GM19452 (cell line): ENCODE data around the gene SMARCC1.

Experiments
- ATAC-seq: cut with Tn5 transposase; IDR thresholded peaks from one replicate; pipeline ENCODE4 v1.9.1; 2021; ENCODE audit not compliant: unreplicated experiment

The SMARCC1 gene

DNA sequence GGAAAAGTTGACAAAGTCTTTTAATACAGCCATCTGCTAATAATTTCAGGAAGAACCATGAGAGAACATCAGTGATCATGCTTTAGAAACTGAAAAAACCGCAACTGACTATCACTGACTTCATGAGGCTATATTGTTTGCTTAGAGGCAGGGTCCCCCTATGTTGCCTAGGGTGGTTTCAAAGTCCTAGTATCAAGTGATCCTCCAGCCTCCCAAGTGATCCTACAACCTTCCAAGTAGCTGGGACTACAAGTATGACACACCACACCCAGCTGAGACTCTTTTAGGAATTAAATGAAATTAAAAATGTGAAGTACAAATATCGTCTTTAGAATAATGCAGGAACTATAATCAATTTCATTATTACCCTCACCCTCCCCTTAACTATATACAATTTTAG, 144.8 kb downstream of the SMARCC1 start:
- ATAC-seq, result no peak

DNA sequence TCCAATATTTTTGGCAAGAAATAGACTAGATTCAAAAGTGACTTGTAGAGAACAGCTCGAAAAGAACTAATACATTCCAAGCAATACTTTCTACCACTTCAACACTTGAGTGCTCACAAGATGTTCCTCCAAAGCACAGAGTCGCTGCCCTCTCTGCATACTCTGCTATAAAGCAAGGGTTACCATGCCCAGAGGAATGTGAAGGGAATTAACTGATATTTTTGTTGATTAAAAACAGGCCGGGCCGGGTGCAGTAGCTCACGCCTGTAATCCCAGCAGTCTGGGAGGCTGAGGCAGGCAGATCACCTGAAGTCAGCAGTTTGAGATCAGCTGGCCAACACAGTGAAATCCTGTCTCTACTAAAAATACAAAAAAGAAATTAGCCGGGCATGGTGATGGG, 145.5 kb downstream of the SMARCC1 start:
- no peak for ATAC-seq

DNA sequence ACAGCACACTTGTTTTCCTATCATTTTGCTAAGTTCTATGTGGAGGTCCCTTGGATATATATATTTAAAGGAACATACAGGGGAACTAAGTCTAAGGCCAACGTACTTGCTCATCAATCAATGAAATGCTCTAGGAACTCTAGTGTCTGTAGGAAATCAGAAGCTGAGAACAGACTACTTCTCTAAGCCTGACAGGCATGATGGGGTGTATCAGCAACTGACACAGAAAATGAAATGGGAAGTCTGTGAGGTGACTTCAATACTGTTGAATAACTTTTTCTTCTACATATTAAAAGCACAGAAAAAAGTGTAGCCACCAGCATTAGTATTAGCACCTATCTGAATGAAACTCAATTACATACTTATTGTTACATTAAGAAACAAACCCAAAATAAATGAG, 146.2 kb downstream of the SMARCC1 start:
- no peak for ATAC-seq

DNA sequence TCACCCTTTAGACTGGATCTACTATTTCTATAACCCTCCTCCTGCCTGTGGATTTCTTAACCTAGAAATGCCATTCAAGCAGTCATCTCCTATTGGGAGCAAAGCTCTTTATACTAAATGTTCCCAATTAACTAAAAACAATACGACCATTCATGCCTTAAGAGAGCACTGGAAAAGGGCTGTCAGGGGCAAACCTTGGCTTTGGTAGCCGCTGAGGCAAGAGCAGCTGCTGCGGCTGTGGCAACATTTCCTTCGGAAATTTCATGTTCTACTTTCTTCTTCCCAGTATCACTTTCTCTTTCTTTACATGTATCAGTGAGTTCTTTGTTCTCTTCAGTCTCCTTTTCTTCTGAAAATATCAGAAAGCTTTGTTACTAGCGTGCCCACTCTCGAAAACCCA, 146.7 kb downstream of the SMARCC1 start:
- ATAC-seq, result no peak

DNA sequence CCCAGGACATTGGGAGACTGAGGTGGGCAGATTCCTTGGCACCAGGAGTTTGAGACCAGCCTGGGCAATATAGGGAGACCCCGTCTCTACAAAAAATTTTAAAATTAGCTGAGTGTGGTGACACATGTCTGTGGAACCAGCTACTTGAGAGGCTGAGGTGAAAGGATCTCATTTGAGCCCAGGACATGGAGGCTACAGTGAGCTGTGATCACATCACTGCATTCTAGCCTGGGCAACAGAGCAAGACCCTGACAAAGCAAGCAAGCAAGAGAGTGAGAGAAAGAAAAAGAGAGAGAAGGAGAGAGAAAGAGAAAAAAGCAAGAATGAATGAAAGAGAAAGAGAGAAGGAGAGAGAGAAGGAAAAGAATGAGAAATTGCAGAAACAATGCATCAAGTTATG, 150.9 kb downstream of the SMARCC1 start:
- ATAC-seq, result no peak

DNA sequence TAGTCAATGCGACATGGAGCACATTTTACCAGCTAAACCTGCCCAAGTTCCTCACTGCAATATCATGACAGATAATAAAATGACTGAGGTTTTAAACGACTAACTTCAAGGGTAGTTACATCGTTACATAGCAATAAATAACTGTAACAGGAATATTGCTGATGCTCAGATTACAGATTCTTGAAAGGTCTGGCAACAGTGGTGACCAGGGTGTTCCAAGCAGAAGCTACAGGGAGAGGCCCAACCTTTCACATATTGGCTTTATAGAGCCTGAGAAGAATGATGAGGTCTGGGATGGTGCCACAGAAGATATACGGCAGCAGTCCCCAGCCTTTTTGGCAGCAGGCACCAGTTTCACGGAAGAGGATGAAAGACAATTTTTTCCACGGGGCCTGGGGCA, 151.9 kb downstream of the SMARCC1 start:
- ATAC-seq, result no peak

DNA sequence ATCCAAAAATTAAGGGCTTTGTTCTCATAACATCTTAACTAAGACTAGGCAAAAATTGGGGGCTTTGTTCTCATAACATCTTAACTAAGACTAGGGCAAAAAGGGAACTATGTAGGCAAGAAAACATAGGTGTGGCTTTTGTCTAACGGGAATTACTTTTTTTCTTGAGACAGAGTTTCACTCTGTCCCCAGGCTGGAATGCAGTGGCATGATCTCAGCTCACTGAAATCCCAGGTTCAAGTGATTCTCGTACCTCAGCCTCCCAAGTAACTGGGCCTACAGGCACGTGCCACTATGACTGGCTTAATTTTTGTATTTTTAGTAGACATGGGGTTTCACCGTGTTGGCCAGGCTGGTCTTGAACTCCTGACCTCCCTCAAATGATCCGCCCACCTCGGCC, 153.3 kb downstream of the SMARCC1 start:
- no peak for ATAC-seq

DNA sequence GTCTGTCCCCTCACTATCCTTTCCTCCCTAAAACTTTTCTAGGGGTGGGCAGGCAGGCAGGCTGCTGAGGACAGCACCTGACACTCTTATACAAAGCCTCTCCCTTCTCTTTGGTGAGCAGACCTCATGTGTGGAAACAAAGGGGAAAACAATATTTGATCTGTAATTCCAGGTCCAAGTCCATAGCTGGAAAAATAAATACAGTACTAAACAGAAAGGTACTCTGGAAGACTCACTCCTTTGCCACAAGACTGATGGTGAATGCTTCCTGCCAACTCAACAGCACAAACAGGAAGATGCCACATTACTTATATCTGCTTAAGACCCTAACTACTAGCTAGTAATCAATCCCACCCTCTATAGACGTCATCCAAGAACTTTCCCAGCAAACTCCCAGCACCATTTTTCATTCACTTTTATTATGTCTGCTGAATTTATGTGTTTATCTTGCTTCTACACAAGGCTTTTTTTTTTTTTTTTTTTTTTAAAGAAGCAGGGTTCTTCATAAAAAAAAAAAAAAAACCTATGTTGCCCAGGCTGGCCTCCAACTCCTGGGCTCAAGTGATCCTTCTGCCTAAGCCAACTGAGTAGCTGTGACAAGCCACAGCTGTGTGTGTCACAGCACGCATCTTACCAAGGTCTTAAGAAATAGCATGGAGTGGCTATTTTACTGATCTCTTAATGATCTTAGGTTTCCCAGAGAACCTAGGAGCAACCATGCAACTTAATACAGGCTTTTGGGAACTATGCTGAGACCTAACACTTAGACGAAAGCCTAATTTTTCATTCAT, 158.8 kb downstream of the SMARCC1 start:
- ATAC-seq, result no peak

DNA sequence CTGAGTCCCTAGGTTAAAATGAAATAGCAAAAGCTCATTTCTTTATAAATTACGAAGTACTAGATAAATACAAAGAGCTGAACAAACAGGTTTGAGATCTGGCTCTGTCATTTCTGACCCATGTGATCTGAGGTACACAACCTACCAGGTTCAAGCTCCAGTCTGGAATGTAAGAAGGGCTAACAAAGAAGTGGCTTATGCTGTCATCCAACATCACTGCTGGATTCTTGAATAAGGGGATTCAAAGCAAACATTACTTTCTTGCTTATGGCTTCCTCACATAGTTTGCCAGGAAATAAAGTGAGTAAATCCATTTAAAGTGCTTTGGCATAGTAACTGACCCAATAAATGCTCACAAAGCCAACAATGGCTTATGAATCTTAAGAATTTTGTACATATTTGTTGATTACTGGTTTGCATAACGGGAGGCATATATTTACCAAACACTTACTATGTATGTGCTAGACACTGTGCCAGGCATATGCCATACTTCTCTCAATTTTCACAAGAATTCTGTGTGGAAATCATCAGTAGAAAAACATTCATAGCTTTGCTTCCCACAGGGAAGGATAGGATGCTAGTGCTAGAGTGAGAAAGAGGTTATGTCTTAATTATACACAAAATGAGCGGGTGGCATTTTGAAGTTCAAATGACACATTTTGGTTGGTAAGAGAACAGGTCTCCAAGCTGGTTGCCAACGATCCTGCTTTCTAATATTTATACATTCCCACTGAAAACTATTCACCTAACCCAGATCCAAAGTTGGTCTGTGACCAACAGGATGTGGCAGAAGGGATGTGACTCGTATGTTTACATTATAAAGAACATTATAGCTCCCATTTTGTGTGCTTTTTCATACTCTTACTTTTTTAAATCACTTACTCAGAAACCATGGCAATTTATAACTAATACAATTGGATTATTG, 164.3 kb downstream of the SMARCC1 start:
- no peak for ATAC-seq

DNA sequence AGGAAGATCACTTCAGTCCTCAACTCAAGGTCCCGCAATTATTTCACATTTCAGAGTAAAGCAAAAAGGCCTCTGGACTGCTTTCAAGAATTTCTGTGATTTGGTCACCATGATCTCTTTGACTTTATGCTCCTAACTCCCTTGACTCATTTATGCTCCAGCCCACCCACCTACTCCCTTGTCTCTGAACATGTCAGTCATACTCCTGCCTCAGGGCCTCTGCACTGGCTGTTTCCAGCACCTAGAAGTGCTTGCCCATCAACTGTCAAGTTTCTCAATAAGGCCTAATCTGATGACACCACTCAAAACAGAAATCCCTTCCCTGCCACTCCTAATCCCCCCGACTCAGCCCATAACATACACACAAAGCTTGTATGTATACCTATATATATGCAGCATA, 166.9 kb downstream of the SMARCC1 start:
- no peak for ATAC-seq

DNA sequence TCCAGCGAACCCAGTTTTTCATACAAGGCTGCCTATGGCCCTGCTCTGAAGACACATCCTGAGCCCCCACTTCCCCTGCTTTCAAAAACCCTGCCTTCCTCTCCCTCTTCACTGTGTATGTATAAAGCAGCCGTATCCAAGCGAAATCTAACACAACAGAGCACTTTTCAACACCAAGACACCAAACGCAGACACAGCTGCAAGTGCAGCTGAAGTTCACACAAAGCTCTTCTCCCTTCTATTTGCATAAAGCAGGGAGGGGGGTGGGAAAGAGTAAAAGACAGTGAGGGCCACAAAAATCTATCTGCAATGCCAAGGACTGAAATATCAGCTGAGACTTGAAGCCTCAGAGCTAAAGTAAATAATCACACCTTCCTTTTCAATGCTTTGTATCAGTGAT, 168.0 kb downstream of the SMARCC1 start:
- ATAC-seq, result no peak

DNA sequence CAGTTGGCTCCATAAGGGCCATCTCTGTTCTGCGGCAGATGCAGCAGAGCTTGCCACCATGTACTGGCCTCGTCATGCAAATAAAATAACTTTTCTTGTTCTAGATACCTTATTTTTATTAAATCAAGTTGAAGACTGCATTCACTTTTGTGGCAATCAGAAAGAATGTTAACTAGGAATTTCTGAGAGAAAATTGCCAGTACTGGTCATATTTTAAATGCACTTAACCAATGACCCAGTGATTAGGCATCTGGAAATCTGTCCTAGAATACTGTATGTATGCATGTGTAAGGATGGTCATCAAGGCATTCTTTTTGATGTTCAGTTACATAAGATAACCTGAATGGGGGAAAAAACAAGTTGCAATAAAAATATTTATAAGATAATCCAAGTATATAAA, 168.8 kb downstream of the SMARCC1 start:
- ATAC-seq, result no peak

DNA sequence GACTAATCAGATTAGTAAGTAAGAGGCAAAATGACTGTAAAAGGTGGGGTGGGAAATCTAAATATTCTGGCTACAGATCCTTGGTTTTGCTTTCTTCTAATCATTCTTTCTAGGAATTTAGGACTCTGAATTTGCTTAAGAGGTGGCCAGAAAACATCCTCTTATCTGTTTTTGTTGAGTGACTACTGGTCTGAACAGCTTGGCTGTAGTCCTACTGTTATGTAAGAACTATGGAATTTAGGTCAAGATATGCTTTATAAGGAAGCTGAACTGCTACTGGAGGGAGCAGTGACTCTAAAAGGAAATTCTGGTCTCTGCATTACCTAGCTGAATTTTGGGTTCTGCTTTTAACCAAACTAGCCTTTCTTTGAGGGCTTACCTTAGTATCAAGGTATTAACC, 169.5 kb downstream of the SMARCC1 start:
- ATAC-seq, result no peak

DNA sequence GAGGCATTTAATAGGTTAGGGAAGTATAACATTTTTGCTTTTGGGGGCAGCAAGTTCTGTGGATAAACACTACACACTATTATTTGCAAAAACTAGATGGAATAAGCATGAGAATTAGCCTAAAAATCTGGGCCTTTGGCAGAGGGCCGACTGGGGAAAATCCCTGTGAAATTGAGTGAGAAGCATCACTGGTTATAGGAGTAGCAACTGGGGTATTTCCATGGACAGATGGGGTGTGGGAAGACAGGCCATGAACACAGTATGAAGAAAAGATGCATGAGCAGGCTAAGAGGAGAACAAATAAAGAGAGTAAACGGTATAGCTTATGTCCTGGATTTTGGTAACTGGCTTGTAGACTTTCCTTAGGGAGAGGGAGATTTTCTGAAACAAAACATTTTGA, 170.1 kb downstream of the SMARCC1 start:
- no peak for ATAC-seq

DNA sequence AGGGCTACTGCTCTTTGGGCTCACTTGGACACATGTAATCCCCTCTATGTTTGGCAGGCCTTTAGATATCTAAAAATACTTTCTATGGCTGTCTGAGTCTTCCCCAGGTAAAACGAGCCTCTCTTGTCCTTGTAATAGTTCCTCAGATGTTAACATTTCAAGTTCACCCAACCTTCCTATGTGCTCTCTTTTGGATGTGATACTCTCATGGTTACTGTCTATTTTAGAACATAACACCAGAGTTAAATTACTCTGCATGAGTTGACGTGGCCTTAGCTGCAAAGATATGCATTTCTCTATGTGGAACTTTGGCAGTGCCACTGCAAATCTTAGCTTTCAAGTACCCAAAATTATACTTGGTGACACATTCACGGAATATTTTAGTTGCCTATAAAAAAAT, 171.1 kb downstream of the SMARCC1 start:
- no peak for ATAC-seq

DNA sequence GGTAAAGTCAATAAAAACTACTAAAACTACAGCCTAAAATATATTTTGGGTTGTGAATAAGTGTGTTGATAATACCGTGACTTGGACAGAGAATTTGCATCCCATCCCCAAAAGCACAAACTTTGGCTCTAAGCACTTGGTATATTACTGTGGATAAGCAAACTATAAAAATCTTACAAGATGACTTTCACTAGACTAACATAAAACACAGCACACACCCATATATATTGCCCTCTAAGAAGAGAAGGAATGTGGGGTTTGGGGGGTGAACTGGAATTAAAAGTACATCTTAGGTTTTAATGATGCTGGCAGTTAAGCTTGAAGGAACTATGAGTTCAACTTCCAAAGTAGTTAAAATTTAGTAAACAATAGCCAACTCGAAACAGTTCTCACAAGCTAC, 174.4 kb downstream of the SMARCC1 start:
- ATAC-seq, result no peak

DNA sequence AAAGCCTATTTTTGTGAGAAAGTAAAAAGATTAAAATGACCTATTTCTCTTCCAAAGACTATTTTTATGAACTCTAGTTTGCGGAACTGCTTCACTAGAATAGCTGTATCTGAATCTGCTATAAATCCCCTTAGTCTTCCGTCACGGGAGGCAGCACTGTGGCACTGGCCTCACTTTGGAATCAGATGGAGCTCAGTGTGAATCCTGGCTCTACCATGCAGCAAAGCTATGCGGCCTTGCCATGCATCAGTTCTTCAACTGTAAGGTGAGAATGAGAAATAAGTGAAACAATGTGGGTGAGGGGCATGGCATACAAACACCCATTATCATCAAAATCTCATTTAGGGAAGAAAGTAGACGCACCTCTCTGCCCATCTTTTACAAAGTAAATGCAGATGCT, 175.5 kb downstream of the SMARCC1 start:
- ATAC-seq, result no peak

DNA sequence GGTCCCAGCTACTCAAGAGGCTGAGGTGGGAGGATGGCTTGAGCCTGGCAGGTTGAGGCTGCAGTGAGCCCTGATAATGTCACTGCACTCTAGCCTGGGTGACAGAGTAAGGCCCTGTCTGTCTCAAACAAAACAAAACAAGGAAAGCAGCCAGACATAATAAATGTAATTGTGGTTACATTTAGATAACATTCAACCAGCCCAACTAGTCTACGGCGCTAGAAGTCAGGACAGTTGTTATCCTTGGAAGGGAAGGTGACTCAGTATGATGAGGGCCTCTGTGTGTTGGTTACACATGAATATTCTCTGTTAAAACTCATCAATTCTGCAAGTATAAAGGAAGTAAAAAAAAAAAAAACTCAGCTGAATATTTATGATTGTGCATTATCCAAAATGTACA, 176.0 kb downstream of the SMARCC1 start:
- no peak for ATAC-seq

DNA sequence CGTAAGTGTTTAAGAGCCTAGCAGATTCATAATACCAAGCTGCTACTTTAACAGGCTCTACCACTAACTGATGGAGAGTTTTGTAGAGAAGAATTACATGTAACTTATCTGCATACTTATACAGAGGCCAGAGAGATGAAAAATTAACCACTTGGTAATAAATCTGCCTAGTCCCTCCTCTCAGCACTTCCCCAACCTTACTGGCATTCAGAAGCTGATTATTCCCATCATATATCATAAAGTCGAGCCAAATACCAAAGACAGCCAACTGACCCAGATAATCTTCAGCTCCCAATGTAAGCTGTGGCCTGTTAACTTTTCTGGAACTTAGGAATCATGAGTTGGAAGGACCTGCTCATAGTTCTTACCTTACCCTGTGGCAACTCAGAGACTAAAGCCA, 177.5 kb downstream of the SMARCC1 start:
- ATAC-seq, result no peak

DNA sequence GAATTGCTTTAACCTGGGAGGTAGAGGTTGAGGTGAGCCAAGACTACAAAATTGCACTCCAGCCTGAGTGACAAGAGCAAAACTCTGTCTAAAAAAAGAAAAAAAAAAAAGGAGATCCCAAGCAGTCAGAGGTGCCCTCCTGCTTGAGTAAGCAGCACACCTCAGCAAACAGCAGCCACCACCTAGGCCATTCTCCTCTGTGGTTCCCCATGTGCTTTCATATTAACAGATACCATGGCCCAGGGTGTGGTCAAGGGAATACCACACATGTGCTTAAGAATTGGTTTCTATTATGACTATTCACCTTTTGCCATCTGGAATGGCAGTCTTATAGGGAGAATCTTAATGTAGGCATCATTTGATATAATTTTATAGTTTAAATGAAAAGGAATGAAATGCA, 178.4 kb downstream of the SMARCC1 start:
- no peak for ATAC-seq

DNA sequence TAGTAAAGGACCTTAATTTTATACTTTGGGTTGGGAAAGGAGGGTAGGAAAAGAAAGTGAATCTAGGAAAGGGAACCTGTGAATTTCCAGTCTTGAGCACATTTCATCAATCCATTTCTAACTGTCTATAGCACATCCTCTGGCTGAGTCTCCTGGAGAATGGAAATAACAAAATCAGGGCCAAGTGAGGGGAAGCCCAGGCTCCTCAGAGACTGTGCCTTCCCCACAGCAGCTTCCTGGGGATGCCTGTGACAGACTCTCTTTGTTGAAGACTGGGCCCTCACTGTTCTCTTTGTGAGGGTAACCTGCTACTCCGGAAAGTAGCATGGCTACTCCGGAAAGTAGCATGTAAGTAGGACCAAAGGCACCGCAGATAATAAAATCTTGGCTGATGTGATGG, 180.4 kb downstream of the SMARCC1 start:
- ATAC-seq, result no peak

DNA sequence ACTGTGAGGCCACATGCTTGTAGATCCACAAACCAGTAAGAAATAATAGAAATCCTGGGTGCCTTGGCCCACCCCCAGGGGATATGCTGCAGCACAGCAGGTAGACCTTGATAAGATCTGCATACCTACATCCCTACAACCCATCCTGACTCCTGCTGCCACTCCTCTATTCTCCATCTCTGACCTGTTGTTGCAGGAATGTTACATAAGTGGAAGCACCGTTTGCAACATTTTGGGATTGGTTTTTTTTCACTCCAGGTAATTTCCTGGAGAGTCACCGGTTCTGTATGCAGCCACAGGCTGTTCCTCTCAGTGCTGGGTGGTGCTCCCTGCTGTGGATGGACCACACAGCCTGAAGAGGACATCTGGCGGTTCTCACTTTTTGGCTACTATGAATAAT, 186.9 kb downstream of the SMARCC1 start:
- ATAC-seq, result no peak
